HepG2 (cell line): ENCODE results near the gene SPNS2.

Source experiments
- EHMT2 ChIP-seq: fragments of 200-600 bp; sonication (generic); IDR thresholded peaks from 2 replicates; pipeline ENCODE4 v1.7.0; 2017; ENCODE audit warnings: antibody characterized with exemption, low read depth, low read length, borderline replicate concordance
- IKZF1 ChIP-seq: fragments of 450-650 bp; IDR thresholded peaks from 2 replicates; pipeline ENCODE4 v1.7.1; 2016
- KAT8 ChIP-seq: IDR thresholded peaks from 2 replicates; pipeline ENCODE4 v1.6.1; 2016; ENCODE audit warnings: missing genetic modification reagents, missing compliant biosample characterization
- PBX3 ChIP-seq: sonication (generic); formaldehyde crosslinking; IDR thresholded peaks from 2 replicates; pipeline ENCODE4 v1.8.1; 2023; ENCODE audit warnings: missing genetic modification reagents, inconsistent platforms, borderline replicate concordance
- PHB2 ChIP-seq: fragments of 450-650 bp; IDR thresholded peaks from 2 replicates; pipeline ENCODE4 v1.6.1; 2018; ENCODE audit not compliant: partially characterized antibody
- RNF2 ChIP-seq: fragments of 450-650 bp; conservative IDR thresholded peaks from 2 replicates; pipeline ENCODE4 v1.6.1; 2016; ENCODE audit warnings: low read depth
- ZNF354B ChIP-seq: sonication (generic); formaldehyde crosslinking; IDR thresholded peaks from 2 replicates; pipeline ENCODE4 v1.8.0; 2022; ENCODE audit warnings: mild to moderate bottlenecking, missing genetic modification reagents

GRCh38 chr17:4553669-4554068, 55.0 kb downstream of the SPNS2 start:
- no peak for TF ChIP-seq PBX3 (CRISPR knock-in tag)
- no peak for TF ChIP-seq EHMT2
- no peak for TF ChIP-seq PHB2
- no peak for TF ChIP-seq KAT8
- no peak for TF ChIP-seq RNF2
- no peak for TF ChIP-seq IKZF1
- no peak for TF ChIP-seq ZNF354B (CRISPR knock-in tag)
